ENCODE measurements around the gene ADAMTS17. TPM values are rescaled to one million over a fixed set of nuclear protein-coding genes. Genes with fewer than 3 reads are reported as not detected.

ADAMTS17 gene
- total and polyA plus RNA-seq, 9 of the 15 experiments (the other 6 are each of a cell fraction or from before 2014, with no cell fraction given): 0.01 to 0.14 (median 0.07) TPM; not detected in 6

- Histone ChIP-seq H3K79me2 (ENCODE audit: control insufficient read depth, insufficient read depth, low read length) (no peaks in the 10 kb centered on the region), H3K36me3 (ENCODE audit: control insufficient read depth, insufficient read depth, low read length) (no peaks in the 10 kb centered on the region), H2AFZ (ENCODE audit: low read depth, low read length) (no peak overlapping the region), H3K27me3 (ENCODE audit: control insufficient read depth in 2 of 2, insufficient read depth in 2 of 2, low read length in 2 of 2) (peaks cover 25 to 64% of the 10 kb centered on the region in 2 experiments; a peak in 3 of 5 replicates), H3K9me1 (ENCODE audit: control insufficient read depth, insufficient read depth, low read length) (no peaks in the 10 kb centered on the region), H3K4me3 (no peak overlapping the region), H3K4me1 (replicated peaks in 1 of 2; ENCODE audit: control insufficient read depth in 2 of 2, insufficient read depth in 2 of 2, low read length in 2 of 2) (peaks cover 0 to 3% of the 10 kb centered on the region in 2 experiments; a peak in 1 of 5 replicates), H3K27ac (ENCODE audit: extremely low read depth, low read depth, low read length) (no peak overlapping the region), H4K20me1 (replicated peaks; ENCODE audit: control insufficient read depth, insufficient read depth, low read length) (no peaks in the 10 kb centered on the region; the same call in 1 of the 2 replicates), H3K4me2 (ENCODE audit: insufficient read depth, low read length) (no peak overlapping the region), H3K9ac (ENCODE audit: insufficient read depth in 1 of 2, low read depth in 2 of 2, low read length in 2 of 2) (0 out of 4 replicates have a peak overlapping the region, but pooled peaks of 1 of the 2 experiments have one; percentile 17), H3K9me3 (replicated peaks; ENCODE audit: control insufficient read depth, insufficient read depth, low read depth, low read length) (no peaks in the 10 kb centered on the region)
- ATAC-seq: no peak; the same call in 1 of the 3 replicates
- WGBS (ENCODE audit: insufficient coverage, low coverage, missing lambda C conversion rate): 0% methylated on average over 12 of the region's 16 CpGs
- in situ Hi-C loops (cut with MboI) (no loop called here), intact Hi-C loops (cut with micrococcal nuclease) (no loop called here)
- no peak for FAIRE-seq
- BruUV-seq (replicated peaks): no TSS peak
- ChIA-PET POLR2A (interaction anchor here (0.6 kb wide), 1 partner anchor 885 kb away, joined by 3 read pairs; no protein-coding TSS in a partner anchor), CTCF (ENCODE audit: low intra/inter-chr PET ratio) (no interaction called here)
- DNase-seq (ENCODE audit: extremely low read depth in 1 of 4, low spot score in 3 of 4): no peak
- TF ChIP-seq PML (IDR thresholded peaks at IDR 0.05; ENCODE audit: low read length) (no peak), TRIM24 (IDR thresholded peaks at IDR 0.05) (no peak), SIN3A (IDR thresholded peaks at IDR 0.05; ENCODE audit: borderline replicate concordance in 2 of 2, control insufficient read depth in 1 of 2, low read depth in 2 of 2, low read length in 2 of 2) (no peak), MBD2 (IDR thresholded peaks at IDR 0.05; ENCODE audit: borderline replicate concordance, low read depth) (no peak), ELF2 (CRISPR knock-in tag; IDR thresholded peaks at IDR 0.05) (no peak), GTF2F1 (IDR thresholded peaks at IDR 0.05; ENCODE audit: low read depth, low read length) (no peak), ZBTB40 (IDR thresholded peaks at IDR 0.05) (no peak), ZBTB40 (CRISPR knock-in tag; IDR thresholded peaks at IDR 0.05) (no peak), THRB (CRISPR knock-in tag; conservative IDR thresholded peaks at IDR 0.05) (no peak), FOSL1 (tag; conservative IDR thresholded peaks at IDR 0.05) (no peak), GABPB2 (CRISPR knock-in tag; conservative IDR thresholded peaks at IDR 0.05) (no peak), ZNF3 (CRISPR knock-in tag; IDR thresholded peaks at IDR 0.05) (no peak), SNIP1 (IDR thresholded peaks at IDR 0.05; ENCODE audit: low read depth) (no peak), KAT7 (CRISPR knock-in tag; IDR thresholded peaks at IDR 0.05; ENCODE audit: borderline replicate concordance) (no peak)
Observed at GRCh38 chr15:99976000-99976399, 365.8 kb downstream of the ADAMTS17 start.
